Stimulated activated CD8-positive, alpha-beta memory T cell treated with anti-CD3 and anti-CD28 coated beads, Interleukin-15, amount 100 ng/mL, for 48 hours (primary cell): ENCODE data around the gene ELK4.

Experiments
- DNase-seq, 2 donors: peaks; one replicate each; pipeline ENCODE4 v3.0.0-alpha.2; 2020; ENCODE audit warnings: low read depth in 2 of 2

Gene ELK4

GRCh38 chr1:205563927-205564441, 67.8 kb downstream of the ELK4 start:
- no peak for DNase-seq

- no peak for DNase-seq
These were observed 70.2 kb downstream of the ELK4 start for GRCh38 chr1:205561501-205562203.
